HuH-7 (cell line): ENCODE results near the gene SINHCAF.

ENCODE experiments used
- DNase-seq: peaks from one replicate; pipeline ENCODE4 v3.0.0; 2011; ENCODE audit warnings: low spot score

The SINHCAF gene

DNA sequence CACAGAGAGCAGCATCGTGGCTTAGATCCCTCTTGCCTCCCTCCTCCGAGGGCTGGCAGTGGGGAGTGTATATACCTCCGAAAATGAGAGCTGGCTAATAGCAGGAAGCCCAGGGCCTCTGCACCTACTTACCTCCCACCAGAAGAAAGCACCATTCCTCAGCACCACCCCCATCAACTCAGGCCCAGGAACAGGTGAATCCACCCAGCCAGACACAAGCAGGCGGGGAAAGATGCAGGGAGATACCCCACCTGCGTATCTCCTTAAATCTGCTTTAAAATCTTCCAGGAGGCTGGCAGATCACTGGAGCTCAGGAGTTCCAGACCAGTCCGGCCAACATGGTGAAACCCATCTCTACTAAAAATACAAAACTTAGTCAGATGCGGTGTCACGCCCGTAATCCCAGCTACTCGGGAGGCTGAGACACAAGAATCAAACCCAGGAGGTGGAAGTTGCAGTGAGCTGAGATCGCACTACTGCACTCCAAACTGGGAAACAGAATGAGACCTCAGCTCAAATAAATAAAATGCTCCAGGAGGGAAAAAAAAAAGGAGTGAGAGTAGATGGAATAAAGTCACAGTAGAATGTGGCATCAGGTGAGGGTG is 93.5 kb downstream of the SINHCAF start:
- DNase-seq, result no peak

- DNase-seq, result no peak
These were observed 94.2 kb downstream of the SINHCAF start for GRCh38 chr12:31231611-31232360.
